Measurements from ENCODE around the gene S1PR3.

Gene S1PR3

DNA sequence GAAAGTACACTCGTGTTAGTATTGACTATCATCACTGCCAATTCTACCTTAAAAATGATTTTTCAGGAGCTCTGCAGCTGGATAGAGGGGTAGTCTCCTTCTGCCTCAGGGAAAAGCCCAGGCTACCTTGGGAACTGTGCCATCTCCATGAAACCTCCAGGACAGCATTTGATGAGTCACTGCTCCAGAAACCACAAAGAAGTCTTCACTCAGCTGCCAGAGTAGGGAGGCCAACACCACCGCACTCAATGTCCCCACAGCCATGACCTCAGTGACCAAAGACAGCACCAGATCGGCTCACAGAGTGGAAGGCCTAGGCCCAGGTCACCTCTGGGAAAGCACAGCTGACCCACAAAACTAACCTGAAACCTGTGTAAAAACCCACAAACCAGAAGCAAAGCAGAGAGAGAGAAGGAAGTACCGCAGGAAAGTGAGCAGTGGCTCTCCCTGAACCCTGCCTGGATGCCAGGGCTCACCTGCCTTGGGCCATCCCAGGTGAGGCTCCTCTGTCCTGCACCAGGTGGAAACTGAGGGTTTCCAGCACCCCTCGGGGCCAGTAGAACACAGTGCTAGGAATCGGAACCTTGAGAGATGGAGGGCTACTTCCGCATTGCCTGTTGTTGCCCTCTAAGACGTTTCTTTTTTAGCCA lies 30.0 kb downstream of the S1PR3 start:
- TF ChIP-seq, protein P1, sequence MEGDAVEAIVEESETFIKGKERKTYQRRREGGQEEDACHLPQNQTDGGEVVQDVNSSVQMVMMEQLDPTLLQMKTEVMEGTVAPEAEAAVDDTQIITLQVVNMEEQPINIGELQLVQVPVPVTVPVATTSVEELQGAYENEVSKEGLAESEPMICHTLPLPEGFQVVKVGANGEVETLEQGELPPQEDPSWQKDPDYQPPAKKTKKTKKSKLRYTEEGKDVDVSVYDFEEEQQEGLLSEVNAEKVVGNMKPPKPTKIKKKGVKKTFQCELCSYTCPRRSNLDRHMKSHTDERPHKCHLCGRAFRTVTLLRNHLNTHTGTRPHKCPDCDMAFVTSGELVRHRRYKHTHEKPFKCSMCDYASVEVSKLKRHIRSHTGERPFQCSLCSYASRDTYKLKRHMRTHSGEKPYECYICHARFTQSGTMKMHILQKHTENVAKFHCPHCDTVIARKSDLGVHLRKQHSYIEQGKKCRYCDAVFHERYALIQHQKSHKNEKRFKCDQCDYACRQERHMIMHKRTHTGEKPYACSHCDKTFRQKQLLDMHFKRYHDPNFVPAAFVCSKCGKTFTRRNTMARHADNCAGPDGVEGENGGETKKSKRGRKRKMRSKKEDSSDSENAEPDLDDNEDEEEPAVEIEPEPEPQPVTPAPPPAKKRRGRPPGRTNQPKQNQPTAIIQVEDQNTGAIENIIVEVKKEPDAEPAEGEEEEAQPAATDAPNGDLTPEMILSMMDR (IDR thresholded peaks at IDR 0.05; ENCODE audit: low read depth, low read length): no peak
- no peak overlapping the region for H3K4me3 ChIP-seq (ENCODE audit: low read depth, low read length)

DNA sequence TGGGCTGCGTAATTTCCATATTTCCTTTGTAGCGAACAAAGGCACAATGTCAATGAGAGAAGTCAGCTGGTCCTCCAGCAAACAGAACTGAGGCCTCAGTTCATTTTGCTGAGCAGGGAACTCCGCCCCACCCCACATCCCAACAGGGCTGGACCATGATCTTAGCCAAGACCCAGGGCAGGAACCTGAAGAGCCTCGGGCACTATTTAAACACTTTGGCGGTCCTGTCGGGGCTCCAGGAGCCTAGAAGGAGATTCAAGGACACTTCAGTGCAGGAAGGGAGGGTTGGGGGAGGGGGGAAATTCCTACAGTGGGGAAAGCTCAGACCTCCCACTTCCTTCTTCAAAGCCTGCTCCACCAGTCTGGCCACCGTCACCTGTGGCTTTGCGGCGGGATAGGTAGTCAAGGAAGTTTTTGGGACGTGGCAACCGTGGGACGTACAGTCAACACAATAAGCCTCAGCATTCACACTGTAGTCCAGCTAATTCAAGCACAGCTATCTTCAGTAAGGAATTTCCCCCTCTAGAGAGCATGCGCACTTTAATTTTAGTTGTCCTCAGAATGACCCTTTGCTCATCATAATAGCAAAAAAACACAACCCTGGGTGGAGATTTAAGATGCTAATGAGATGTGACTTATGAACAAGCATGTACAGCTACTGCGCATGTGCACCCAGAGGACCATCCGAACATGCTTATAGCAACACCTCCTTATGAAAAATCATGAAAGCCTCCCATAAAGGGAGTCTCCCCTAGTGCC lies 30.9 kb downstream of the S1PR3 start:
- TF ChIP-seq, protein P1 (IDR thresholded peaks at IDR 0.05; ENCODE audit: low read depth, low read length): no peak
- H3K4me3 ChIP-seq (ENCODE audit: low read depth, low read length): no peak overlapping the region

DNA sequence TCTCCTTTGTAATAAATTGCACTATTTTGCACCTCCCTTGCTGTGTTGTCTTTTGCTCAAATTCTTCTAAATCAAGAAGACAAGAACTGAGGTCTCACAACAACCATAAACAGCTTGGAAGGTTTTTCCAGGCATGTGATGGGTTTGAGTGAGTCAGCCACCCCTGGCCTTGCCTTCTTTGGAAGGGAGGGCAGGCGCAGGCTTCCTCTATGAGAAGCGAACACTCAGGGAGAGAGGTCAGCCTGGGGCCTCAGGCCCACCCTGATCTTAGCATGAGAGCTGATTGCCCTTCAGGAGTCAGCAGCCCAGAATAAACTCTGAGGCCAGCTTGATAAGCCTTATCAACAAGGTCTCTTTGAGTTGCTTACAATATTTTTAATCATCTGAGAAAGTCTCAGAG lies 31.6 kb downstream of the S1PR3 start:
- TF ChIP-seq, protein P1 (IDR thresholded peaks at IDR 0.05; ENCODE audit: low read depth, low read length): no peak
- H3K4me3 ChIP-seq (ENCODE audit: low read depth, low read length): no peak overlapping the region

DNA sequence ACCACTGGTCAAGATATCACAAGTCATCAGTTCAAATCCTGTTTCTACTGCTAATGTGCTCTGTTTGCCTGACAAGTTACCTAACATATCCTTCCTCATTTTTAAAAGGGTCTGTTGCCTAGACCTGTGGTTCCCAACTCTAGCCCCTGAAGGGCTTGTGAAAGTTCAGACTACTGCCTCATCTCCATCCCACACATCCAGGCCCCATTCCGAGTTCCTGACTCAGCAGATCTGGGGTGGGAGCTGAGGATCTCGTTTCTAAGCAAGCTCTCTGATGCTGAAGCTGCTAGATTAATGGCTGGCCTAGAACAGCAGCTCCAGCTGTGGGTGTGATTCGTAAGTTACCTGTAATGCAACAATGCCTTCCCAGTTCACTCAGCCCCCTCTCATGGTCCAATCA lies 32.5 kb downstream of the S1PR3 start:
- TF ChIP-seq, protein P1 (IDR thresholded peaks at IDR 0.05; ENCODE audit: low read depth, low read length): no peak
- no peak overlapping the region for H3K4me3 ChIP-seq (ENCODE audit: low read depth, low read length)

DNA sequence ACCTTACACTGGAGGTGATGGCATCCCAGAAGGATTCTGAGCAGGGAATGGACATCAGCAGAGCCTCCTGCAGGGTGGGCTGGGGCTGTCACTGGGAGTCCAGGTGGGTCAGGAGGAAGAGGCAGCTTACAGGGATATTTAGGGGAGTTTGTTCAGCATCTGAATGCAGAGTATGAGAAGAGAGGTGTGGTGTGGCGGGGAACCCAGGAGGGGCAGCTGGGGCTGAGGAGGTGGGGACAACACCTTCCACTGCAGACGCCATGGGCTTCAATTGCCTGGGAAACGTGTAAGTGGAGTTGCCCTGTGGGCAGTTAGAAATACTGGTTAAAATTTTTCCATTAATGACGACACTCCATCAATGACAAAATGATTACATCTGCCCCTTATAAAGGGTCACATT lies 33.5 kb downstream of the S1PR3 start:
- TF ChIP-seq, protein P1 (IDR thresholded peaks at IDR 0.05; ENCODE audit: low read depth, low read length): no peak
- H3K4me3 ChIP-seq (ENCODE audit: low read depth, low read length): no peak overlapping the region

DNA sequence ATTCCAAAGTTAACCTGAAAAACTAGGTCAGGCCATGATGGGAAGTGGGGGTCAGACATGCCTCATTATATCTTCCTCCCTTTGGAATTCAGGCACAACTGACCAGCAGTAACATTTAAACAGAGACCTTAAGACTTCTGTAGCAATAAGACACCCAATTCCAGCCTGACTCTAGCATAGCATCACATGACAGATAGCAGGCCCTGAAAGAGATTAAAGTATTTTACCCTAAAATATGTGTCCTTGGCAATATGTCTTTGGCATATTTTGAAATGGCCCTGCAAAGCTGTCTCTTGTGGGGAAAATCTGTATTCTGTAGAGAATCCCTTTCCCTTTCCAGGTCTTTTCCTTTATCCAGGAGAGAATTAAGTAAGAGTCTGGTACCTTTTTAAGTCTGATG lies 34.3 kb downstream of the S1PR3 start:
- TF ChIP-seq, protein P1 (IDR thresholded peaks at IDR 0.05; ENCODE audit: low read depth, low read length): no peak
- no peak overlapping the region for H3K4me3 ChIP-seq (ENCODE audit: low read depth, low read length)

DNA sequence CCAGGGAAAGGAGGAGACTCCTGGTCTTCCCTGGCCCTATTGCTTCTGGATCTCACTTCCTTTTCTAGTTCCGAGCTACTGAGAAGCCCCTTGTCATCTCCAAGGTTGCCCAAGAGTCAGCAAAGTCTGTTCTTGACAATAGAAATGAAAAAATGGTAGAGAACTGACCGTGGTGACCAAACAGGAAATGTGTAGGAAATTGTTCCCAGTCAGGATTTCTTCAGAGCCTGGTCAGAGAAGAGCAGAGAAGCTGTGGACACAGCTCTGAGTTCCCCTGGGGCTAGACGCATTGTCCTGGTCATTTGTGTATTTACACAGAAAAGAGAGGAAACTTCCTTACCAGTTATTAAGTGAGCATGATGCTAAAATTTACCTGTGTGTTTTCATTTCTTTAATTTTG lies 35.6 kb downstream of the S1PR3 start:
- H3K4me3 ChIP-seq (ENCODE audit: low read depth, low read length): no peak overlapping the region
- TF ChIP-seq, protein P1 (IDR thresholded peaks at IDR 0.05; ENCODE audit: low read depth, low read length): no peak
